Measurements from ENCODE around the gene SYNGR1. TPM values are rescaled to one million over a fixed set of nuclear protein-coding genes. Genes with fewer than 3 reads are reported as not detected.

Gene SYNGR1
- total RNA-seq, 2 donors from 2014 or later, result 29.4 to 29.5 TPM

GRCh38 chr22:39431216-39431801 is 81.5 kb downstream of the SYNGR1 start:
- H3K9me3 ChIP-seq, result no peaks in the 10 kb centered on the region
- H3K4me1 ChIP-seq, result peaks cover 0 to 42% of the 10 kb centered on the region in 2 donors
- H3K36me3 ChIP-seq, result peaks cover 39% of the 10 kb centered on the region
- no peaks in the 10 kb centered on the region for H3K27me3 ChIP-seq
- H3K27ac ChIP-seq, result peak overlapping the region; percentile 85 to 95
- DNase-seq (ENCODE audit: low spot score), result no peak
- TF ChIP-seq CTCF (IDR thresholded peaks at IDR 0.05), result no peak
- no peak overlapping the region for H3K4me3 ChIP-seq

GRCh38 chr22:39431821-39432251 is 82.0 kb downstream of the SYNGR1 start:
- no peak for TF ChIP-seq CTCF (IDR thresholded peaks at IDR 0.05)
- no peak overlapping the region for H3K4me3 ChIP-seq

GRCh38 chr22:39432361-39432811 is 82.6 kb downstream of the SYNGR1 start:
- Histone ChIP-seq H3K9me3 (no peaks in the 10 kb centered on the region), H3K27ac (peak overlapping the region; percentile 85 to 95), H3K36me3 (peaks cover 28% of the 10 kb centered on the region), H3K4me3 (no peak overlapping the region), H3K27me3 (no peaks in the 10 kb centered on the region), H3K4me1 (peaks cover 0 to 51% of the 10 kb centered on the region in 2 donors)
- no peak for DNase-seq (ENCODE audit: low spot score)
- TF ChIP-seq CTCF (IDR thresholded peaks at IDR 0.05), result no peak

More at GRCh38 chr22:39431821-39432251, 82.0 kb downstream of the SYNGR1 start:
- peaks cover 34% of the 10 kb centered on the region for H3K36me3 ChIP-seq
- no peaks in the 10 kb centered on the region for H3K27me3 ChIP-seq
- peak overlapping the region; percentile 85 to 95 for H3K27ac ChIP-seq
- H3K4me1 ChIP-seq, result peaks cover 0 to 46% of the 10 kb centered on the region in 2 donors
- H3K9me3 ChIP-seq, result no peaks in the 10 kb centered on the region
- no peak for DNase-seq (ENCODE audit: low spot score)

- Histone ChIP-seq H3K36me3 (peaks cover 15% of the 10 kb centered on the region), H3K27me3 (no peaks in the 10 kb centered on the region), H3K27ac (peak overlapping the region; percentile 66 to 82), H3K9me3 (no peaks in the 10 kb centered on the region), H3K4me3 (no peak overlapping the region), H3K4me1 (peaks cover 0 to 62% of the 10 kb centered on the region in 2 donors)
- no peak for DNase-seq (ENCODE audit: low spot score)
- TF ChIP-seq CTCF (IDR thresholded peaks at IDR 0.05), result no peak
Observed at GRCh38 chr22:39433476-39434242, 83.9 kb downstream of the SYNGR1 start.

GRCh38 chr22:39434243-39434653 is 84.5 kb downstream of the SYNGR1 start:
- Histone ChIP-seq H3K4me1 (peaks cover 0 to 68% of the 10 kb centered on the region in 2 donors), H3K27me3 (no peaks in the 10 kb centered on the region), H3K27ac (peak overlapping the region; percentile 66 to 82), H3K9me3 (no peaks in the 10 kb centered on the region), H3K4me3 (no peak overlapping the region), H3K36me3 (peaks cover 10% of the 10 kb centered on the region)
- peak; percentile 74 for DNase-seq (ENCODE audit: low spot score)
- TF ChIP-seq CTCF (IDR thresholded peaks at IDR 0.05), result no peak

Measured in right atrium auricular region (tissue), 2 donors.